Right lobe of liver (tissue), 6 donors: ENCODE results near the gene FXYD6. TPM values are rescaled to one million over a fixed set of nuclear protein-coding genes. Genes with fewer than 3 reads are reported as not detected.

ENCODE experiments used
- ATAC-seq, 4 donors: fragments of 200-7000 bp; cut with Tn5 transposase; one replicate each; pipeline ENCODE4 v1.9.1; 2020; ENCODE audit warnings: mild to moderate bottlenecking in 4 of 4, moderate library complexity in 4 of 4
- DNase-seq, 3 donors: peaks; one replicate each; pipeline ENCODE4 v3.0.0-alpha.2; 2020
- H3K27ac ChIP-seq, 3 donors: fragments of 200-600 bp; one replicate each; pipeline ENCODE4 v1.8.0; 2022
- H3K27me3 ChIP-seq, 2 donors: fragments of 200-600 bp; one replicate each; pipeline ENCODE4 v1.8.0; 2022
- H3K36me3 ChIP-seq, 4 donors: fragments of 200-600 bp; sonication (generic) in 1 of 4; one replicate each; pipeline versions ENCODE4 v1.5.1 to v1.8.0; 2017 to 2022; ENCODE audit warnings: control low read depth in 1 of 4
- H3K4me1 ChIP-seq, 4 donors: fragments of 200-600 bp; sonication (generic) in 1 of 4; one replicate each; pipeline versions ENCODE4 v1.5.1 to v1.8.0; 2017 to 2022; ENCODE audit warnings: control low read depth in 1 of 4
- H3K4me3 ChIP-seq, 3 donors: fragments of 200-600 bp; one replicate each; pipeline ENCODE4 v1.8.0; 2022
- H3K9me3 ChIP-seq, 4 donors: fragments of 200-600 bp; sonication (generic) in 1 of 4; one replicate each; pipeline versions ENCODE4 v1.5.1 to v1.8.0; 2017 to 2022; ENCODE audit warnings: control low read depth in 1 of 4
- CTCF ChIP-seq, 4 donors: fragments of 200-600 bp in 3 of 4; fragments of 450-650 bp in 1 of 4; IDR thresholded peaks; one replicate each; pipeline versions ENCODE4 v1.5.1 to v1.8.0; 2016 to 2022; ENCODE audit warnings: antibody characterized with exemption in 4 of 4, mild to moderate bottlenecking in 2 of 4
- POLR2A ChIP-seq: fragments of 450-650 bp; IDR thresholded peaks from one replicate; pipeline ENCODE4 v1.6.1; 2017; ENCODE audit warnings: antibody characterized with exemption, mild to moderate bottlenecking
- WGBS: methylation state at CpG from one replicate; pipeline ENCODE4 v1.1.6; 2018; ENCODE audit warnings: low coverage, low lambda C conversion rate; ENCODE audit not compliant: insufficient coverage; ENCODE audit errors: missing lambda C conversion rate; 5-methylcytosine and 5-hydroxymethylcytosine counted together
- intact Hi-C, 2 donors: fragments of 100-400 bp; cut with DNase I; formaldehyde crosslinking; loops; one replicate each; pipeline versions ENCODE4 v1.11.2 to v1.14.1; 2022
- total RNA-seq, 6 experiments: library from RNA; depleted of rRNA in 2 of 6; stranded (reverse); fragments of >200 nt in 2 of 6; fragmentation: NEBNext Ultra II Directional in 3 of 6; extraction: Animal tissue kit (Norgen Biotek cat#: 25700) in 3 of 6; gene quantifications; one replicate each; pipeline versions ENCODE4 v1.1.0 to v1.2.4, GENCODE V29; 2016 to 2023
- donor health status: DM: no; HTN: yes; CAD: no.
- donor health status: DM: no; HTN: no; CAD: no.
- donor health status: DM: no; HTN: no; CAD: no.
- donor health status: DM: no; HTN: yes; CAD: no.
- donor health status: DM: no; HTN: yes; CAD: no.

The FXYD6 gene
- total RNA-seq, 6 experiments from 2014 or later: 4.9 to 14.4 (median 8.9) TPM

GRCh38 chr11:117822074-117823033, 54.1 kb downstream of the FXYD6 start:
- no peaks in the 10 kb centered on the region for H3K4me1 ChIP-seq
- DNase-seq: peak in 2 of 3 donors; percentile 53 to 55
- no peaks in the 10 kb centered on the region for H3K9me3 ChIP-seq
- H3K27ac ChIP-seq: no peak overlapping the region
- intact Hi-C loops: no loop called here
- H3K27me3 ChIP-seq: no peaks in the 10 kb centered on the region
- TF ChIP-seq CTCF (IDR thresholded peaks at IDR 0.05) (peak; percentile 24 to 43 (median 30)), POLR2A (no peak)
- ATAC-seq: peak in 1 of 4 donors; percentile 4
- no peaks in the 10 kb centered on the region for H3K36me3 ChIP-seq
- no peak overlapping the region for H3K4me3 ChIP-seq
- WGBS: 48% methylated on average over 6 of the region's 33 CpGs

- Histone ChIP-seq H3K4me1 (no peaks in the 10 kb centered on the region), H3K36me3 (no peaks in the 10 kb centered on the region), H3K4me3 (no peak overlapping the region), H3K27me3 (no peaks in the 10 kb centered on the region), H3K9me3 (no peaks in the 10 kb centered on the region), H3K27ac (no peak overlapping the region)
- TF ChIP-seq POLR2A: no peak
- TF ChIP-seq CTCF (IDR thresholded peaks at IDR 0.05): no peak
- intact Hi-C loops: no loop called here
- no peak for ATAC-seq
- DNase-seq: peak in 1 of 3 donors; percentile 50
- WGBS: 85% methylated on average over 4 of the region's 12 CpGs
Measured at GRCh38 chr11:117821431-117821830, 55.0 kb downstream of the FXYD6 start.

- 65% methylated on average over 7 of the region's 10 CpGs for WGBS
- intact Hi-C loops: no loop called here
- no peaks in the 10 kb centered on the region for H3K4me1 ChIP-seq
- H3K36me3 ChIP-seq: no peaks in the 10 kb centered on the region
- TF ChIP-seq POLR2A (no peak), CTCF (IDR thresholded peaks at IDR 0.05) (no peak)
- peak in 1 of 3 donors; percentile 22 for DNase-seq
- H3K4me3 ChIP-seq: no peak overlapping the region
- no peak overlapping the region for H3K27ac ChIP-seq
- no peak for ATAC-seq
- no peaks in the 10 kb centered on the region for H3K9me3 ChIP-seq
- H3K27me3 ChIP-seq: no peaks in the 10 kb centered on the region
Measured at GRCh38 chr11:117820516-117820915, 55.9 kb downstream of the FXYD6 start.

- H3K4me3 ChIP-seq: no peak overlapping the region
- 62% methylated on average over 8 of the region's 11 CpGs for WGBS
- H3K27ac ChIP-seq: no peak overlapping the region
- DNase-seq: peak in 1 of 3 donors; percentile 58
- no peaks in the 10 kb centered on the region for H3K27me3 ChIP-seq
- no peaks in the 10 kb centered on the region for H3K36me3 ChIP-seq
- no peaks in the 10 kb centered on the region for H3K4me1 ChIP-seq
- no peaks in the 10 kb centered on the region for H3K9me3 ChIP-seq
- TF ChIP-seq POLR2A (no peak), CTCF (IDR thresholded peaks at IDR 0.05) (no peak)
- intact Hi-C loops: no loop called here
- ATAC-seq: no peak
Measured at GRCh38 chr11:117820071-117820470, 56.4 kb downstream of the FXYD6 start.
